ENCODE results near the gene GABRB3.

The GABRB3 gene

DNA sequence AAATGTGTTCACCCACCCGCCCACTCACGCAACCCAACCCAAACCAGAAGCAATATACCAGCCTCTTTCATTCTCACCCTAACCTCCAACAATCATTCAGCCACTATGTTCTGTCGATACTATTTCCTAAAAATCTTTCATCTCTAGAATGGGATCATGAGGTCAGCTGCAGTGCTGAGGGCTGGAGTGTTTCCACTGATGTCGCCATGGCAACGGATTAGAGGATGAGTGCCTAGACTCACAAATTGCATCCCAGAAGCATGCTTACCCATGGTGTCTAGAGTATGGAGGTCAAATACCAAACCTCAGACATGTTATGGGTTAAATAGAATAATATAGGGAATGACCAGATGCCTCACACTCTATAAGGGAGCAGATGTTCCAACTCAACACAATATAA, 138.5 kb downstream of the GABRB3 start:
- TF ChIP-seq, protein P1, sequence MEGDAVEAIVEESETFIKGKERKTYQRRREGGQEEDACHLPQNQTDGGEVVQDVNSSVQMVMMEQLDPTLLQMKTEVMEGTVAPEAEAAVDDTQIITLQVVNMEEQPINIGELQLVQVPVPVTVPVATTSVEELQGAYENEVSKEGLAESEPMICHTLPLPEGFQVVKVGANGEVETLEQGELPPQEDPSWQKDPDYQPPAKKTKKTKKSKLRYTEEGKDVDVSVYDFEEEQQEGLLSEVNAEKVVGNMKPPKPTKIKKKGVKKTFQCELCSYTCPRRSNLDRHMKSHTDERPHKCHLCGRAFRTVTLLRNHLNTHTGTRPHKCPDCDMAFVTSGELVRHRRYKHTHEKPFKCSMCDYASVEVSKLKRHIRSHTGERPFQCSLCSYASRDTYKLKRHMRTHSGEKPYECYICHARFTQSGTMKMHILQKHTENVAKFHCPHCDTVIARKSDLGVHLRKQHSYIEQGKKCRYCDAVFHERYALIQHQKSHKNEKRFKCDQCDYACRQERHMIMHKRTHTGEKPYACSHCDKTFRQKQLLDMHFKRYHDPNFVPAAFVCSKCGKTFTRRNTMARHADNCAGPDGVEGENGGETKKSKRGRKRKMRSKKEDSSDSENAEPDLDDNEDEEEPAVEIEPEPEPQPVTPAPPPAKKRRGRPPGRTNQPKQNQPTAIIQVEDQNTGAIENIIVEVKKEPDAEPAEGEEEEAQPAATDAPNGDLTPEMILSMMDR (IDR thresholded peaks at IDR 0.05; ENCODE audit: extremely low read depth, missing control alignments): no peak
- no peak for DNase-seq (ENCODE audit: low spot score)

DNA sequence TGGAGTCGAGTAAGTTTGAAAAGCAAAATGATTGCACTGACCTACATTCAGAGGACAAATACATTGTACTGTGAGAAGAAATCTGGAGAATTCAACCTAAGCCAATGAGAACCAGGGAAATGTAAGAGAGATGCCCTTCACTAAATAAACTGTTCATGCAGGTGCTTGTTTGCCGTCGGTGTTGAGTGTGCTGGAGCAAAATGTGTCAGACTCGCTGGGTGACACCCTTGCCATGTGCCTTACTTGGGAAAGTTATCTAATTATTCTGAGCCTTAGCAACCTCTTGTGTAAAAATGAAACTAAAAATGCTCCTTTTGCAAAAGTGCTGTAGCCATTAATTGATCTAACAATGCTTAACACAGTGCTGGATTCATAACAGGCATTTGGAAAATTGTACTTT, 140.4 kb downstream of the GABRB3 start:
- DNase-seq (ENCODE audit: low spot score): no peak
- TF ChIP-seq, protein P1 (IDR thresholded peaks at IDR 0.05; ENCODE audit: extremely low read depth, missing control alignments): no peak

DNA sequence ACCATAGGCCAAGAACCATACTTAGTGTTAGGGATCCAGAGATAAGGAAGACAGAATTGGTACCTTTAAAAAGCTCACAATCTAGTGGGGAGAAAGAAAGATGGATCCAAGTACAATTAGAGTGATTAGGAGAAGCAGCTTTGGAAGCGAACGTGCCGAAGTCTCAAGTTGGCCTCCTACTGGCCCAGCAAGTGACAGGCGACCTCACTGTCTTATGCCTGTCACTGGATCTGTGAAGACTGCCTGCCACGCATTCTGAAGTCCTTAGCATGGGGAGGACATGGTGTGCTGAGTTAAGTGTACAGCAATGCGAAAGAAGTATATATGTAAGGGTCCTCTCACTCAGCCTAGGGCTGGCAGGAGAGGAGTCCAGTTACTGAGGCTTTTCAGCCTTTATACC, 141.0 kb downstream of the GABRB3 start:
- TF ChIP-seq, protein P1 (IDR thresholded peaks at IDR 0.05; ENCODE audit: extremely low read depth, missing control alignments): no peak
- no peak for DNase-seq (ENCODE audit: low spot score)

DNA sequence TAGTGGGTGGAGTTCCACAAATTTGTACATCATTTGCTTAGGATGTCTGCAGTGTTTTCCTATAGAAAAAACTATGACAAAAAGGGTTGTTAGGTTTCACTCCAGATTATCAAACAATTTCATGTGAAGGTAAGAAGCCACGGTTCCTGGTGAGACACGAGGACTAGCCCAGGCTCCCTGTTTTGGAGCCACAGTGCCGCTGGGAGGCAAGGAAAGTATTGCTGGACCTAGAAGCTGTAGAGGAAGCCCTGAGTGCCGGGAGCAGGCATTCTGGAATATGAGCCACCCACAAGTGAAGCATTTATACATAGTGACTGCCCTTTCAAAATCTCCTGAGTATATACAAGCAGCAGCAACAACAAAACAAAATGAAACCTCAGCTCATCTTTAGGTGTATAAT, 142.0 kb downstream of the GABRB3 start:
- TF ChIP-seq, protein P1 (IDR thresholded peaks at IDR 0.05; ENCODE audit: extremely low read depth, missing control alignments): no peak
- DNase-seq (ENCODE audit: low spot score): no peak

DNA sequence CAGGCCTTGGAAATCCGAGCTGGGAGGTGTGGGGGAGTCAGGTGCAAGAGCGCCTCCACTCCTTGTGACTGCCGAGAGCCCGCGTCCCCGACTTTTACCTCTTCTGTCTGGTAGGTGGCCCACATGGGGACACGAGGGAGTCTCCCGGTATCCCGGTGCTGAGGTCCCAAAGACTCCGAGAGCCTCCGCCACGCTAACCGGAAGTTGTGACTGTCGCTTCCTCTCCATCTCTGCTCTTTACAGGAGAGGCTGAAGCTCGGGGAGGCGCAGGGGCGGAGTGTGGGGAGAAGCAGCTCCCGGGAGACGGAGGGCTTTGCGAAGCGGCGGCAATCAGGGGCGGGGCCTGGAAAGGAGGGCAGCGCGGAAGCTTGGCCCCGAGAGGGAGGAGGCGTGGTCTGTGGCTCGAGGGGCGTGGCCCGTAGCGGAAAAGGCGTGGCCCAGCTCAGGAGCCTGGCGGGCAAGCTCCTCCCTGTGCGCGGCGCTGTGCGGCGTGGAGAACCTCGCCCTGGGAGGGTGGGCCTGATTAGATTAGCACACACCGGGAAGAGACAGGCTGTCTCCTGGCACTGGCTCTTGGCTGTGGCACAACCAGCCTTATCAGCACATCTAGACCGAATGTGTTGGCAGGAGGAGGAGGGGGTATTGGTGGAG, 143.9 kb downstream of the GABRB3 start:
- TF ChIP-seq, protein P1 (IDR thresholded peaks at IDR 0.05; ENCODE audit: extremely low read depth, missing control alignments): no peak
- no peak for DNase-seq (ENCODE audit: low spot score)

DNA sequence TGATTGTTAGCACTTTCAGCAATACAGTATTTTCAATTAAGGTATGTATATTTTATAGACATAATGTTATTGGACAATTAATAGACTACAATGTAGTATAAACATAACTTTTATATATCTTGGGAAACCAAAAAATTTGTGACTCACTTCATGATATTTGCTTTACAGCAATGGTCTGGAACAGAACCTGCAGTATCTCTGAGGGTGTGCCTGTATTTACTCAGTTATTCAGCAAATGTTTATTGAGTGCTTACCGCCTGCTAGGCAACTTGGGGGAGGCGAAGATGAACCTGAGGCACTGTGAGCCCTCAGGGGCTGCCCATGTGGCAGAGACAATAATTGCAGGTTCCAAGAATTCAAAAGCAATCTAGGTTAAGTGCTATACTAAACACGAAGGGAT, 144.8 kb downstream of the GABRB3 start:
- DNase-seq (ENCODE audit: low spot score): no peak
- TF ChIP-seq, protein P1 (IDR thresholded peaks at IDR 0.05; ENCODE audit: extremely low read depth, missing control alignments): no peak

DNA sequence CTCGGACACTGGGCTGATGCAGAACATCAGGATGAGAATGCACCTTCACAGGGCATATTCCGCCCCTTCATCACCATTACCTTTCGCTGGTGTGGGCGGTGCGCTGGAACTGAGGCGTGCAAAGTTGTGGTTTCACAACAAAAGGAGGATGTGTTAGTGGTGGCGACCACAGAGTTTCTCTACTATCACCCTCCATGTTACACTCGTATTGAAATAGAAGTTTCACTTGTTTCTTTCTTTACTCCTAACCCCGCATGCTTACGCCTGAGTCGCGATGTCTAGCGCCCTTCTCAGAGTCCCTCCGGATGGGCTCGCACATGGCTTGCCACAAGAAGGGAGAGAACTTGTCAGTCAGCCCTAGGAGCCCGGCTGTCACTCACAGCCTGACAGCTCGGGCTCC, 148.7 kb downstream of the GABRB3 start:
- TF ChIP-seq, protein P1 (IDR thresholded peaks at IDR 0.05; ENCODE audit: extremely low read depth, missing control alignments): no peak
- DNase-seq (ENCODE audit: low spot score): no peak
